Thyroid gland (tissue), 4 donors: ENCODE measurements around the gene DRC1.

Source experiments
- POLR2A ChIP-seq, 2 donors: fragments of 450-650 bp; IDR thresholded peaks; one replicate each; pipeline ENCODE4 v1.6.1; 2017; ENCODE audit warnings: antibody characterized with exemption in 2 of 2, mild to moderate bottlenecking in 2 of 2, moderate library complexity in 1 of 2
- TF ChIP-seq, protein P1 (sequence below), 6 experiments: fragments of 200-600 bp in 3 of 6; fragments of 450-650 bp in 3 of 6; sonication (generic) in 3 of 6; IDR thresholded peaks; one replicate each; pipeline ENCODE4 v1.5.1; 2016 to 2019; ENCODE audit warnings: antibody characterized with exemption in 6 of 6, mild to moderate bottlenecking in 2 of 6, inconsistent platforms in 1 of 6, moderate library complexity in 1 of 6

DNA sequence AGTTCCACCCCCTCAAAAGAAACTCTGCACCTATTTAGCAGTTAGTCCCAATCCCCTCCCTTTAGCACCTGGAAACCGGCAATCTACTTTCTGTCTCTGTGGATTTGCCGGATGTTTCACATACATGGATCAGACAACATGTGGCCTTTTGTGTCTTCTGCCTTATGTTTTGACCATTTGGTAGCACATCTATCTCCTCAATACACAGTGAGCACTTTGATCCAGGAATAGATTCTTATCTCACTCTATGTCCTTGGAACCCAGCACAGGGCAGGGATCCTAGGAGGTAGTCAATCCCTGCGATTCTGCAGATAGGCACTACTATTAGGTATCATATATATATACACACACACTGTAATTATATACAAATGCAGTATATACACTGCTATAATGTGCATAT lies 80.0 kb downstream of the DRC1 start:
- TF ChIP-seq, protein P1, sequence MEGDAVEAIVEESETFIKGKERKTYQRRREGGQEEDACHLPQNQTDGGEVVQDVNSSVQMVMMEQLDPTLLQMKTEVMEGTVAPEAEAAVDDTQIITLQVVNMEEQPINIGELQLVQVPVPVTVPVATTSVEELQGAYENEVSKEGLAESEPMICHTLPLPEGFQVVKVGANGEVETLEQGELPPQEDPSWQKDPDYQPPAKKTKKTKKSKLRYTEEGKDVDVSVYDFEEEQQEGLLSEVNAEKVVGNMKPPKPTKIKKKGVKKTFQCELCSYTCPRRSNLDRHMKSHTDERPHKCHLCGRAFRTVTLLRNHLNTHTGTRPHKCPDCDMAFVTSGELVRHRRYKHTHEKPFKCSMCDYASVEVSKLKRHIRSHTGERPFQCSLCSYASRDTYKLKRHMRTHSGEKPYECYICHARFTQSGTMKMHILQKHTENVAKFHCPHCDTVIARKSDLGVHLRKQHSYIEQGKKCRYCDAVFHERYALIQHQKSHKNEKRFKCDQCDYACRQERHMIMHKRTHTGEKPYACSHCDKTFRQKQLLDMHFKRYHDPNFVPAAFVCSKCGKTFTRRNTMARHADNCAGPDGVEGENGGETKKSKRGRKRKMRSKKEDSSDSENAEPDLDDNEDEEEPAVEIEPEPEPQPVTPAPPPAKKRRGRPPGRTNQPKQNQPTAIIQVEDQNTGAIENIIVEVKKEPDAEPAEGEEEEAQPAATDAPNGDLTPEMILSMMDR (IDR thresholded peaks at IDR 0.05) = no peak
- TF ChIP-seq POLR2A (IDR thresholded peaks at IDR 0.05) = no peak
